Trophoblast cell (in vitro differentiated cells and primary cell): Measurements from ENCODE around the gene PDGFRB.

ENCODE experiments used
- DNase-seq, 2 donors: peaks; one replicate each; pipeline ENCODE4 v3.0.0-alpha.2; 2016
- H2AFZ ChIP-seq: 2 replicates; pipeline ENCODE4 v1.6.1; 2013; ENCODE audit warnings: low read length, moderate library complexity, mild to moderate bottlenecking; ENCODE audit not compliant: insufficient read depth, poor library complexity
- H2AK5ac ChIP-seq: 2 replicates; pipeline ENCODE4 v1.6.1; 2013; ENCODE audit warnings: mild to moderate bottlenecking, low read length
- H2BK120ac ChIP-seq: 2 replicates; pipeline ENCODE4 v1.6.1; 2013; ENCODE audit warnings: low read length, mild to moderate bottlenecking, moderate library complexity; ENCODE audit not compliant: insufficient read depth, poor library complexity
- H2BK12ac ChIP-seq: 2 replicates; pipeline ENCODE4 v1.6.1; 2013; ENCODE audit warnings: mild to moderate bottlenecking, low read length, moderate library complexity
- H2BK5ac ChIP-seq: 2 replicates; pipeline ENCODE4 v1.6.1; 2013; ENCODE audit warnings: low read length, low read depth, moderate library complexity, mild to moderate bottlenecking; ENCODE audit not compliant: poor library complexity
- H3K14ac ChIP-seq: 2 replicates; pipeline ENCODE4 v1.6.1; 2013; ENCODE audit warnings: mild to moderate bottlenecking, low read length
- H3K18ac ChIP-seq: 2 replicates; pipeline ENCODE4 v1.6.1; 2013; ENCODE audit warnings: mild to moderate bottlenecking, low read length
- H3K23ac ChIP-seq: 2 replicates; pipeline ENCODE4 v1.6.1; 2013; ENCODE audit warnings: low read length
- H3K27ac ChIP-seq: 2 replicates; pipeline ENCODE4 v1.5.1; 2013; ENCODE audit warnings: low read depth, mild to moderate bottlenecking, inconsistent platforms, low read length, moderate library complexity
- H3K27me3 ChIP-seq: 2 replicates; pipeline ENCODE4 v1.6.1; 2013; ENCODE audit warnings: inconsistent platforms, mild to moderate bottlenecking, low read length, moderate library complexity; ENCODE audit not compliant: insufficient read depth
- H3K36me3 ChIP-seq, 2 experiments: 1 replicate in 1 of 2; 2 replicates in 1 of 2; pipeline ENCODE4 v1.6.1; 2013; ENCODE audit warnings: low read length in 2 of 2, mild to moderate bottlenecking in 2 of 2, moderate library complexity in 1 of 2; ENCODE audit not compliant: insufficient read depth in 2 of 2, control insufficient read depth in 1 of 2
- H3K4ac ChIP-seq: 2 replicates; pipeline ENCODE4 v1.6.1; 2013; ENCODE audit warnings: low read depth, mild to moderate bottlenecking, low read length, moderate library complexity
- H3K4me1 ChIP-seq, 2 experiments: 1 replicate in 1 of 2; 2 replicates in 1 of 2; pipeline ENCODE4 v1.6.1; 2013; ENCODE audit warnings: low read length in 2 of 2, mild to moderate bottlenecking in 2 of 2, moderate library complexity in 1 of 2; ENCODE audit not compliant: insufficient read depth in 2 of 2, control insufficient read depth in 1 of 2
- H3K4me2 ChIP-seq: 2 replicates; pipeline ENCODE4 v1.6.1; 2013; ENCODE audit warnings: inconsistent platforms, mild to moderate bottlenecking, low read length, moderate library complexity
- H3K4me3 ChIP-seq: 2 replicates; pipeline ENCODE4 v1.5.1; 2013; ENCODE audit warnings: mild to moderate bottlenecking, low read depth, low read length, inconsistent platforms
- H3K79me1 ChIP-seq: one replicate; pipeline ENCODE4 v1.6.1; 2013; ENCODE audit warnings: low read length
- H3K79me2 ChIP-seq: 2 replicates; pipeline ENCODE4 v1.6.1; 2013; ENCODE audit warnings: low read length, mild to moderate bottlenecking; ENCODE audit not compliant: control insufficient read depth, insufficient read depth, poor library complexity
- H3K9ac ChIP-seq: 2 replicates; pipeline ENCODE4 v1.6.1; 2013; ENCODE audit warnings: mild to moderate bottlenecking, low read length
- H3K9me3 ChIP-seq: 2 replicates; pipeline ENCODE4 v1.6.1; 2013; ENCODE audit warnings: low read depth, mild to moderate bottlenecking, control low read depth, inconsistent platforms, low read length; ENCODE audit not compliant: insufficient read depth
- H4K12ac ChIP-seq: 2 replicates; pipeline ENCODE4 v1.6.1; 2013; ENCODE audit warnings: low read depth, mild to moderate bottlenecking, low read length, moderate library complexity
- H4K8ac ChIP-seq: 2 replicates; pipeline ENCODE4 v1.6.1; 2013; ENCODE audit warnings: low read depth, mild to moderate bottlenecking, low read length, moderate library complexity
- H4K91ac ChIP-seq: one replicate; pipeline ENCODE4 v1.6.1; 2013; ENCODE audit warnings: low read depth, mild to moderate bottlenecking, low read length, moderate library complexity
- WGBS: extraction: QIAGEN DNeasy Blood & Tissue Kit; methylation state at CpG from one replicate; pipeline ENCODE4 v1.1.7; 2013; ENCODE audit warnings: missing lambda C conversion rate; ENCODE audit not compliant: insufficient read length, insufficient coverage; ENCODE audit errors: extremely low coverage; 5-methylcytosine and 5-hydroxymethylcytosine counted together

Gene PDGFRB

DNA sequence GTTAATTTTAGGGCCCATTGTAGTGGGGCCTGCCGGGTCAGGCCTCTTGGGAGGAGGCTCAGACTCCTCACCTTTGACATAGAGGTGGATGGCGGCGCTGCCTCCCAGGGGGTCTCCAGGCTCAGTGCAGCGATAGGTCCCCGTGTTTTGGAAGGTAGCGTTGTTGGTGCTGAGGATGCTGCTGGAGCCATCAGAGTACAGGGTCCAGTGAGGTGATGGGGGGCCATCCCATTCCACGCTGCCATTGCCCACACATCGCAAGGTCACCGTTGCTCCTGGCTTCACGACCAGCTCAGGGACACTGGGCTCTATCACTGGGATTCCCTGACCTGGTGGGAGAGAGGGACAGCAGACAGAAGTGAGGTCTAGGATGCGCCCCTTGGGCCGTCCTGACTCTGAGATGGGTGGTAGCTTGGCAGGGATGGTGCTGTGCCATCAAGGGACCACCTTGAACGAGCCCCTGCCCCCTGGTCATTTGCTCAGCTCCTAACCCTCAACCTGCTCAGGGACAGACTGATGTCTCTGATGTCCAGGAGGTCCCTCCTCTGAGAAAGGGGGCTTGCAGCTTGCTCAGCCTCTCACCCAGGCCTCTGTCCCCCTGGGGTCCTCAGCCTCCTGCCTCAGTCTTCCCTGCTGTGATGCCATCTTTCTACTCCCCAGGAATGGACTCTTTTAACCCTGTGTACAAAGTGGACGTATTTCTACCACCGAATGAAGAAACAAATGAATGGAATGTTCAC lies 74.8 kb downstream of the PDGFRB start:
- H4K12ac ChIP-seq = no peak overlapping the region
- no peaks in the 10 kb centered on the region for H3K79me2 ChIP-seq
- no peaks in the 10 kb centered on the region for H3K27me3 ChIP-seq
- H3K4me3 ChIP-seq = no peak overlapping the region
- H3K4me1 ChIP-seq = peaks cover 0 to 2% of the 10 kb centered on the region in 2 experiments
- no peak overlapping the region for H3K23ac ChIP-seq
- H4K91ac ChIP-seq = no peak overlapping the region
- no peak overlapping the region for H2BK5ac ChIP-seq
- H3K18ac ChIP-seq = no peak overlapping the region
- no peak overlapping the region for H2BK12ac ChIP-seq
- no peak overlapping the region for H3K27ac ChIP-seq
- no peaks in the 10 kb centered on the region for H3K79me1 ChIP-seq
- no peak overlapping the region for H2AK5ac ChIP-seq
- no peak for DNase-seq
- no peak overlapping the region for H3K9ac ChIP-seq
- H2BK120ac ChIP-seq = no peak overlapping the region
- no CpG with 5 or more reads among the region's 15 CpGs for WGBS
- H3K4me2 ChIP-seq = no peak overlapping the region
- H3K9me3 ChIP-seq = no peaks in the 10 kb centered on the region
- H3K36me3 ChIP-seq = peaks cover 25 to 34% of the 10 kb centered on the region in 2 experiments
- no peak overlapping the region for H3K14ac ChIP-seq
- no peak overlapping the region for H3K4ac ChIP-seq
- no peak overlapping the region for H2AFZ ChIP-seq
- no peak overlapping the region for H4K8ac ChIP-seq

DNA sequence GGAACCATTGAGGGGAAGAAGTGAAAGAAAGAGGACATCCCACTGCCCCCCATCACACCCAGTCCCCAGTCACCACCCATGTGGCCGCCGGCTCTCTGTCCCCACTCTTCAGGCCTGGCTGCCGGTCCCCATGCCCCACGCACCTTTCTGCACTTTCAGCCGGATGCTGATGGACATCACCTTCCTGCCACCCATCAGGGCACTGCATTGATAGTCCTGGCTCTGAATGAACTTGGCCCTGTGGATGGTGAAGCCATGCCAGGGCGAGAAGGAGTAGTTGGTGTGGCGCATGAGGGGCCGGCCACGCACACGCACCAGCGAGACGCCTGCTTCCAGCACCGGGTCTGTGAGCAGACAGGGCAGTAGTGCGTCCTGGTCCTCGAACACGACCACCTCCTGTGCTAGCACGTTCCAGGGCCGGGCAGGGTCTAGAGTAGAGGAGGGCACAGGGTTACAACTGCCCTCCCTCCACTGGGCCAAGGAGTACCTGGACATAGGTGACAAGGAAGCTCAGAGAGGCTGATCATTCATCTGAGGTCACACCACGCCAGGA lies 75.7 kb downstream of the PDGFRB start:
- Histone ChIP-seq H3K23ac (no peak overlapping the region), H3K14ac (no peak overlapping the region), H3K79me2 (no peaks in the 10 kb centered on the region), H3K4me3 (no peak overlapping the region), H3K9ac (no peak overlapping the region), H3K27me3 (no peaks in the 10 kb centered on the region), H2BK5ac (no peak overlapping the region), H4K91ac (no peak overlapping the region), H3K4me2 (no peak overlapping the region), H2BK12ac (no peak overlapping the region), H3K9me3 (no peaks in the 10 kb centered on the region), H3K4me1 (peaks cover 0 to 2% of the 10 kb centered on the region in 2 experiments), H2BK120ac (no peak overlapping the region), H4K8ac (no peak overlapping the region), H3K36me3 (peaks cover 27 to 37% of the 10 kb centered on the region in 2 experiments), H2AFZ (no peak overlapping the region), H3K27ac (no peak overlapping the region), H3K79me1 (no peaks in the 10 kb centered on the region), H2AK5ac (no peak overlapping the region), H3K18ac (no peak overlapping the region), H4K12ac (no peak overlapping the region), H3K4ac (no peak overlapping the region)
- no CpG with 5 or more reads among the region's 19 CpGs for WGBS
- DNase-seq = no peak

GRCh38 chr5:150078802-150079689 lies 76.6 kb downstream of the PDGFRB start:
- H3K27ac ChIP-seq = no peak overlapping the region

GRCh38 chr5:150077996-150078801 lies 77.4 kb downstream of the PDGFRB start:
- DNase-seq = no peak
- Histone ChIP-seq H3K18ac (no peak overlapping the region), H2AFZ (no peak overlapping the region), H3K14ac (no peak overlapping the region), H3K4ac (no peak overlapping the region), H3K27me3 (no peaks in the 10 kb centered on the region), H4K8ac (no peak overlapping the region), H3K4me1 (peaks cover 0 to 2% of the 10 kb centered on the region in 2 experiments), H2BK5ac (no peak overlapping the region), H2BK120ac (no peak overlapping the region), H3K27ac (no peak overlapping the region), H3K9ac (no peak overlapping the region), H3K9me3 (no peaks in the 10 kb centered on the region), H3K4me3 (no peak overlapping the region), H2BK12ac (no peak overlapping the region), H3K23ac (no peak overlapping the region), H3K4me2 (no peak overlapping the region), H2AK5ac (no peak overlapping the region), H4K91ac (no peak overlapping the region), H4K12ac (no peak overlapping the region), H3K79me2 (no peaks in the 10 kb centered on the region), H3K36me3 (peaks cover 28 to 40% of the 10 kb centered on the region in 2 experiments), H3K79me1 (no peaks in the 10 kb centered on the region)
- WGBS = no CpG with 5 or more reads among the region's 8 CpGs

More at GRCh38 chr5:150078802-150079689, 76.6 kb downstream of the PDGFRB start:
- Histone ChIP-seq H3K27me3 (no peaks in the 10 kb centered on the region), H2AK5ac (no peak overlapping the region), H2AFZ (no peak overlapping the region), H3K4me3 (no peak overlapping the region), H3K4ac (no peak overlapping the region), H3K23ac (no peak overlapping the region), H3K79me2 (no peaks in the 10 kb centered on the region), H4K91ac (no peak overlapping the region), H3K4me2 (no peak overlapping the region), H4K12ac (no peak overlapping the region), H3K9ac (no peak overlapping the region), H3K9me3 (no peaks in the 10 kb centered on the region), H4K8ac (no peak overlapping the region), H3K4me1 (peaks cover 0 to 2% of the 10 kb centered on the region in 2 experiments), H2BK5ac (no peak overlapping the region), H3K14ac (no peak overlapping the region), H3K36me3 (peaks cover 27 to 39% of the 10 kb centered on the region in 2 experiments), H2BK12ac (no peak overlapping the region), H3K79me1 (no peaks in the 10 kb centered on the region), H3K18ac (no peak overlapping the region), H2BK120ac (no peak overlapping the region)
- no CpG with 5 or more reads among the region's 7 CpGs for WGBS
- DNase-seq = no peak
